Esophagus (tissue), 2 donors: ENCODE measurements around the gene CCL5. TPM values are rescaled to one million over a fixed set of nuclear protein-coding genes. Genes with fewer than 3 reads are reported as not detected.

Experiments
- H3K27ac ChIP-seq, 2 donors: one replicate each; pipeline ENCODE4 v1.5.1; 2013; ENCODE audit warnings: low read depth in 2 of 2, mild to moderate bottlenecking in 2 of 2, inconsistent platforms in 1 of 2, low read length in 1 of 2, moderate library complexity in 1 of 2
- H3K27me3 ChIP-seq, 2 donors: one replicate each; pipeline ENCODE4 v1.6.1; 2013; ENCODE audit warnings: low read length in 2 of 2, control low read depth in 1 of 2, mild to moderate bottlenecking in 1 of 2; ENCODE audit not compliant: insufficient read depth in 2 of 2, control insufficient read depth in 1 of 2
- H3K36me3 ChIP-seq, 2 donors: one replicate each; pipeline ENCODE4 v1.6.1; 2013; ENCODE audit warnings: low read length in 1 of 2; ENCODE audit not compliant: control insufficient read depth in 2 of 2, insufficient read depth in 2 of 2
- H3K4me1 ChIP-seq, 2 donors: one replicate each; pipeline ENCODE4 v1.6.1; 2013; ENCODE audit warnings: low read length in 1 of 2; ENCODE audit not compliant: control insufficient read depth in 2 of 2, insufficient read depth in 2 of 2
- H3K4me3 ChIP-seq, 2 donors: one replicate each; pipeline ENCODE4 v1.5.1; 2013; ENCODE audit warnings: low read length in 2 of 2, mild to moderate bottlenecking in 2 of 2, low read depth in 1 of 2, moderate library complexity in 1 of 2
- H3K9me3 ChIP-seq, 2 donors: one replicate each; pipeline ENCODE4 v1.6.1; 2013; ENCODE audit warnings: mild to moderate bottlenecking in 2 of 2, low read depth in 1 of 2, low read length in 1 of 2, moderate library complexity in 1 of 2; ENCODE audit not compliant: control insufficient read depth in 2 of 2, insufficient read depth in 1 of 2
- WGBS, 2 donors: extraction: QIAGEN DNeasy Blood & Tissue Kit; methylation state at CpG; one replicate each; pipeline ENCODE4 v1.1.7; 2013; 5-methylcytosine and 5-hydroxymethylcytosine counted together
- polyA plus RNA-seq, 2 donors: library from polyadenylated mRNA; stranded (reverse); fragments of 200-250 nt; gene quantifications; one replicate each; pipeline ENCODE4 v1.2.3, GENCODE V29; 2013
- donor health status: healthy with polysubstance abuse.
- donor health status: Bipolar disorder and iron deficiency.

CCL5 gene
- 1 to 10 TPM; 6.3 to 6.9 TPM for polyA plus RNA-seq

GRCh38 chr17:35879773-35880654 is at the start of gene CCL5:
TSS of gene CCL5 (minus strand) at chr17:35880360.
- WGBS, 2 donors: 52 to 63% methylated on average over 11 of the region's 11 CpGs
- peak within 1 kb of the TSS in 1 of 2 donors; percentile 4 for H3K4me3 ChIP-seq

GRCh38 chr17:35927714-35928113 is 47.6 kb upstream of the CCL5 start:
- Histone ChIP-seq H3K27ac (no peak overlapping the region), H3K4me3 (no peak overlapping the region), H3K27me3 (no peaks in the 10 kb centered on the region), H3K9me3 (no peaks in the 10 kb centered on the region), H3K36me3 (no peaks in the 10 kb centered on the region), H3K4me1 (no peaks in the 10 kb centered on the region)

More at GRCh38 chr17:35879773-35880654, at the start of gene CCL5:
- no peak within 1 kb of the TSS for H3K27ac ChIP-seq
- no peaks in the 10 kb centered on the region for H3K36me3 ChIP-seq
- no peaks in the 10 kb centered on the region for H3K9me3 ChIP-seq
- H3K27me3 ChIP-seq: no peaks in the 10 kb centered on the region
- H3K4me1 ChIP-seq: no peaks in the 10 kb centered on the region

- H3K4me3 ChIP-seq: no peak overlapping the region
- H3K27ac ChIP-seq: no peak overlapping the region
- H3K36me3 ChIP-seq: no peaks in the 10 kb centered on the region
- H3K4me1 ChIP-seq: no peaks in the 10 kb centered on the region
- no peaks in the 10 kb centered on the region for H3K27me3 ChIP-seq
- WGBS, 2 donors: 96 to 97% methylated on average over 6 of the region's 6 CpGs
- H3K9me3 ChIP-seq: no peaks in the 10 kb centered on the region
These were observed 43.5 kb upstream of the CCL5 start for GRCh38 chr17:35923609-35924114.

- H3K27me3 ChIP-seq: no peaks in the 10 kb centered on the region
- no peak overlapping the region for H3K27ac ChIP-seq
- 97 to 100% methylated on average over 1 of the region's 1 CpG for WGBS, 2 donors
- H3K9me3 ChIP-seq: no peaks in the 10 kb centered on the region
- no peaks in the 10 kb centered on the region for H3K36me3 ChIP-seq
- no peak overlapping the region for H3K4me3 ChIP-seq
- no peaks in the 10 kb centered on the region for H3K4me1 ChIP-seq
These were observed 40.1 kb upstream of the CCL5 start for GRCh38 chr17:35920229-35920628.

GRCh38 chr17:35918665-35919064 is 38.5 kb upstream of the CCL5 start:
- H3K4me1 ChIP-seq: no peaks in the 10 kb centered on the region
- 44 to 54% methylated on average over 3 of the region's 3 CpGs for WGBS, 2 donors
- H3K27me3 ChIP-seq: no peaks in the 10 kb centered on the region
- H3K9me3 ChIP-seq: no peaks in the 10 kb centered on the region
- no peak overlapping the region for H3K4me3 ChIP-seq
- no peak overlapping the region for H3K27ac ChIP-seq
- H3K36me3 ChIP-seq: no peaks in the 10 kb centered on the region

GRCh38 chr17:35917519-35918213 is 37.5 kb upstream of the CCL5 start:
- Histone ChIP-seq H3K9me3 (no peaks in the 10 kb centered on the region), H3K36me3 (no peaks in the 10 kb centered on the region), H3K27ac (no peak overlapping the region), H3K4me3 (no peak overlapping the region), H3K27me3 (no peaks in the 10 kb centered on the region), H3K4me1 (no peaks in the 10 kb centered on the region)
- 96 to 97% methylated on average over 29 of the region's 29 CpGs for WGBS, 2 donors

- 64 to 65% methylated on average over 3 of the region's 3 CpGs for WGBS, 2 donors
These were observed 35.2 kb upstream of the CCL5 start for GRCh38 chr17:35915153-35915964.

GRCh38 chr17:35914354-35914753 is 34.2 kb upstream of the CCL5 start:
- no peaks in the 10 kb centered on the region for H3K4me1 ChIP-seq
- no peaks in the 10 kb centered on the region for H3K36me3 ChIP-seq
- H3K9me3 ChIP-seq: no peaks in the 10 kb centered on the region
- H3K27me3 ChIP-seq: no peaks in the 10 kb centered on the region
- H3K27ac ChIP-seq: no peak overlapping the region
- H3K4me3 ChIP-seq: no peak overlapping the region
- WGBS, 2 donors: 90 to 95% methylated on average over 1 of the region's 1 CpG

More at GRCh38 chr17:35915153-35915964, 35.2 kb upstream of the CCL5 start:
- no peaks in the 10 kb centered on the region for H3K9me3 ChIP-seq
- H3K27ac ChIP-seq: no peak overlapping the region
- no peaks in the 10 kb centered on the region for H3K4me1 ChIP-seq
- H3K36me3 ChIP-seq: no peaks in the 10 kb centered on the region
- H3K27me3 ChIP-seq: no peaks in the 10 kb centered on the region
- no peak overlapping the region for H3K4me3 ChIP-seq

GRCh38 chr17:35913609-35914008 is 33.4 kb upstream of the CCL5 start:
- Histone ChIP-seq H3K4me3 (no peak overlapping the region), H3K4me1 (no peaks in the 10 kb centered on the region), H3K27me3 (no peaks in the 10 kb centered on the region), H3K36me3 (no peaks in the 10 kb centered on the region), H3K9me3 (no peaks in the 10 kb centered on the region), H3K27ac (no peak overlapping the region)
- WGBS, 2 donors: 72 to 83% methylated on average over 4 of the region's 4 CpGs
